ENCODE measurements around the gene TGDS.

TGDS gene

DNA sequence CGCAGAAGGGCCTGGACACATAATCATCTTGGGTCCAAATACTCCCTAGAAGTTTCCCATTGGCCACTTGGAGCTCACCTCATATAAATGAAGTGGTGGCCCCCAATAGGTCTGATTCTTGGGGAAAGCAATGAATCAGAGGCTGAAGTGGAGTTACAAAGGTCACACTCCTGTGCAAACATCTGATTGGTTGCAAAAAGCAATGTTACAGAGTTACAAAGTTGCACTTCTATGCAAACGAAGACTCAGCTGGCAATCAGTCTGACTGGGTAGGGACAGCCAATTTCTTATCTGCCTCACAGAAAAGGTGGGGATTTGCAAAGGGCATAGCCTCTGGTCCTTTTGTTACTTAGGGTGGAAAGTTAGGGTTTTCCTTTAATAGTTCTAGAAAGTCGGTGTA, 3.9 kb upstream of the TGDS start:
- Histone ChIP-seq H3K27ac (no peak overlapping the region), H3K4me3 (no peak overlapping the region)
- TF ChIP-seq, protein P1, sequence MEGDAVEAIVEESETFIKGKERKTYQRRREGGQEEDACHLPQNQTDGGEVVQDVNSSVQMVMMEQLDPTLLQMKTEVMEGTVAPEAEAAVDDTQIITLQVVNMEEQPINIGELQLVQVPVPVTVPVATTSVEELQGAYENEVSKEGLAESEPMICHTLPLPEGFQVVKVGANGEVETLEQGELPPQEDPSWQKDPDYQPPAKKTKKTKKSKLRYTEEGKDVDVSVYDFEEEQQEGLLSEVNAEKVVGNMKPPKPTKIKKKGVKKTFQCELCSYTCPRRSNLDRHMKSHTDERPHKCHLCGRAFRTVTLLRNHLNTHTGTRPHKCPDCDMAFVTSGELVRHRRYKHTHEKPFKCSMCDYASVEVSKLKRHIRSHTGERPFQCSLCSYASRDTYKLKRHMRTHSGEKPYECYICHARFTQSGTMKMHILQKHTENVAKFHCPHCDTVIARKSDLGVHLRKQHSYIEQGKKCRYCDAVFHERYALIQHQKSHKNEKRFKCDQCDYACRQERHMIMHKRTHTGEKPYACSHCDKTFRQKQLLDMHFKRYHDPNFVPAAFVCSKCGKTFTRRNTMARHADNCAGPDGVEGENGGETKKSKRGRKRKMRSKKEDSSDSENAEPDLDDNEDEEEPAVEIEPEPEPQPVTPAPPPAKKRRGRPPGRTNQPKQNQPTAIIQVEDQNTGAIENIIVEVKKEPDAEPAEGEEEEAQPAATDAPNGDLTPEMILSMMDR (IDR thresholded peaks at IDR 0.05) = no peak
- DNase-seq (ENCODE audit: low spot score) = no peak

DNA sequence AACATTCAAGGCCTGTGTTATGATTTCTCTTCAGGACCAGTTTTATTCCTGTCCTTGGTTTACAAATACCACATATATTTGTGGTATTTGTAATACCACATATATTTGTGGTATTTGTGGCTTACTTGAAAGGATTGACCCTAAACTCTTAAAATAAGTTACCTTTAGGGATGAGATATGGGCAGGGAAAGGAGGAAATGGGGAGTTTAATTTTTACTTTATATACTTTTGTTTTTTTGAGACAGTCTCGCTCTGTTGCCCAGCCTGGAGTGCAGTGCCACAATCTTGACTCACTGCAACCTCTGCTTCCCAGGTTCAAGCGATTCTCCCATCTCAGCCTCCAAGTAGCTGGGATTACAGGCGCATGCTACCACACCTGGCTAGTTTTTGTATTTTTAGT, 2.3 kb upstream of the TGDS start:
- Histone ChIP-seq H3K4me3 (no peak overlapping the region), H3K27ac (no peak overlapping the region)
- TF ChIP-seq, protein P1 (IDR thresholded peaks at IDR 0.05) = no peak
- DNase-seq (ENCODE audit: low spot score) = no peak

DNA sequence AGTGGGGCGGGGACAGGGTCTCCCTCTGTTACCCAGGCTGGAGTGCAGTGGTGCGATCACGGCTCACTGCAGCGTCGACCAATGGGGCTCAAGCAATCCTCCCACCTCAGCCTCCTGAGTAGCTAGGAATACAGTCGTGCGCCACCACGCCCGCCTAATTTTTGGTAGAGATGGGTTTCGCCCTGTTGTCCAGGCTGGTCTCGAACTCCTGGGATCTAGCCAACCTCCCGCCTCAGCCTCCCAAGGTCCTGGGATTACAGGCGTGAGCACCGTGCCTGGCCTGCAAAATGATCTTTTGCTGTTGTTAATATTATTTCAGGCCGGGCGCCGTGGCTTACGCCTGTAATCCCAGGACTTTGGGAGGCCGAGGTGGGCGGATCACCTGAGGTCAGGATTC, 621 bp upstream of the TGDS start:
- peak overlapping the region; percentile 74 for H3K4me3 ChIP-seq
- DNase-seq (ENCODE audit: low spot score) = no peak
- TF ChIP-seq, protein P1 (IDR thresholded peaks at IDR 0.05) = no peak
- H3K27ac ChIP-seq = peak overlapping the region in 1 of 2 donors; percentile 76

DNA sequence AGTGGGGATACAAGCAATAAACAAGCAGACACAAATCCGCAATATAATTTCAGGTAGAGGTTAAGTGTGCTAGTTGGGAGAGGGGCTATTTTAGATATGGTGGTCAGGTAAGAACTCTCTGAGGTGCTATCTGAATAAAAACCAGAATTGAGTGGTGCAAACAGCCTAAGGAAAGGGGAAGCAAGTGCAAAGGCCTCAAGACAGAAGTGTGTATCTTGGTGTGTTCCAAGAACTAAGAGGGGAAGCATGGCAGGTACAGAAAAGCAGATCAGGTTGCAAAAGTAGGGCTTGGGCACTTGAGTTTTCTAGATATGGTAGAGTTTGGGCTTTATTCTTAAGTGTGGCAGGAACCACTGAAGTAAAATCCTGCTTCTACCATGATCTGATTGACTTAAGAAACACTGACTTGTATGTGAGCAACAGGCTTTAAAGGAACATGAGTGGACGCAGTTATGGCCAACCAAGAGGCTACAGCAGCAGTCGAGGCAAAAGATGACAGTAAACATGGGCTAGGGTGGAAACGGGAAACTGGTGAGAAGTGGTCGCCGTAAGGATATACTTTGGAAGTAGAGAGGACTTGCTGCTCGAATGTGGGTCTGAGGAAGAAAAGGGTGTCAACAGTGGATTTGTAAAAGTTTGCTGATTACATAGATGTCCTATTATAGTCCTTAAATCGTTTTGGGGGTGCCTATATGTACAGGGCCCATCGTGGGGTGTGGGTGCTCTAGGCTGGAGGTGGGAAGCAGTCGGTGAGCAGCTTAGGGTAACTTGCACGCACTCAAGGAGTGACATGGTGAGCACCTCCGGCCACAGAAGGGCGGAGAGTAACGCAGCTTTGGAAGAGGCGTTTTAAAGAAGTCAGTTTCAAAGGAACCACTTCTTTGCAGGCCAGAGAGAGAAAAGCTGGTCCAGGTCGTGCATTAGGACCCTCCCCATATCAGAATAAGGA, 677 bp downstream of the TGDS start:
- H3K27ac ChIP-seq = peak overlapping the region; percentile 54 to 76
- TF ChIP-seq, protein P1 (IDR thresholded peaks at IDR 0.05) = no peak
- no peak for DNase-seq (ENCODE audit: low spot score)
- H3K4me3 ChIP-seq = peak overlapping the region; percentile 74

DNA sequence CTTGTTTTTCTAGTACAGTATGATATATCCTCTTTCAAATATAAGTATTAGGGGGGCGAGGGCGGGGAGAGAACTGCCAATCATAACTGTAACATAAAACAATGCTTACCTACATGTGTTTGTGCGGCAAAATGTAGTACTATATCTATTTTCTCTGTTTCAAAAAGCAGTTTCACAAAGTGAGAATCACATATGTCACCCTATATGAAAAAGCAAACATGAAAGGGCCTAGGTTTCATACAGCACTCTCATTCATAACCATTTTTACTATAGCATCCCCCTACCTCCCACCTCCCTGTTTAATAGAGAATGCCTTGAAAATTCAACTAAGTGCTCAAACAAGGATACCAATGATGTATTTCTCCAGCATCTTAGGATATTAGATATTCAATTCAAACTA, 5.2 kb downstream of the TGDS start:
- H3K27ac ChIP-seq = no peak overlapping the region
- no peak for DNase-seq (ENCODE audit: low spot score)
- H3K4me3 ChIP-seq = no peak overlapping the region
- TF ChIP-seq, protein P1 (IDR thresholded peaks at IDR 0.05) = no peak

DNA sequence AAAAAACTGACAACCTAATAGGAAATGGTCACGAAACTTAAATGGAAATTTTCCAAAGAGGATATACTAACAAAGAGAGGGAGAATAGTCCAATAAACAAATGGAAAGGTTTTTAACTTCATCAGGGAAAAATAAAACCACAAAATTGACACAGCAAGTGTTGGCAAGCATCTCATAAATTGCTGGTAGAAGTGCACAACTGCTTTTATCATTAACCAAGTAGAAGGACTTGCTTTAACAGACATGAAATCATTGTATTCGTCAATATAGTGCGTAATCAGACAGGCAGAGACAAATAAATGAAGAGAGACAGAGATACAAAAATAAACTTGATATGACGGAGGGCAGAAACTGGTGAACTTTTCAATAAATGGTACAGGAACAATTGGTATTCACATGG, 7.4 kb downstream of the TGDS start:
- Histone ChIP-seq H3K4me3 (no peak overlapping the region), H3K27ac (no peak overlapping the region)
- TF ChIP-seq, protein P1 (IDR thresholded peaks at IDR 0.05) = no peak
- no peak for DNase-seq (ENCODE audit: low spot score)

DNA sequence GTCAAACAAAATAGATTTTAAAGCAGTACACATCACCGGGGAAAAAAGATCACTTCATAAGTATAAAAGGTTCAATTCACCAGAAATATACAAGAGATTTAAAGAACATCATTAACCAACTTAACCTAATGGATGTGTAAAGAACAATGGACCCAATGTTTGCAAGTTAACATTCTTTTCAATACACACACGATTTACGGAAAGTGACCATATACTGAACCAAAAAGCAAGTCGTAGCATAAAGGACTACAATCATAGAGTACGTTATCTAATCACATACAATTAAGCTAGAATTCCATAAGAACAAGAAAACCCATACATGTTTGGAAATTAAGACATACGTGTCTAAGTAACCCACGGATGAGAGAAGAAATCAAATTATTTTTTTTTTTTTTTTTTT, 9.6 kb downstream of the TGDS start:
- Histone ChIP-seq H3K27ac (no peak overlapping the region), H3K4me3 (no peak overlapping the region)
- DNase-seq (ENCODE audit: low spot score) = no peak
- TF ChIP-seq, protein P1 (IDR thresholded peaks at IDR 0.05) = no peak

Data from coronary artery (tissue), 2 donors.